Cardiac fibroblast (primary cell): ENCODE data around the gene PTPRN2.
A peak's percentile ranks its signal among the peaks of the same experiment; 100 is the strongest.

Experiments
- DNase-seq, 2 donors: peaks; one replicate each; pipeline versions ENCODE4 v3.0.0 to v3.0.0-alpha.2; 2010; ENCODE audit warnings: low read depth in 2 of 2
- H3K4me3 ChIP-seq, 2 donors: replicated peaks in 1 of 2; 1 replicate in 1 of 2; 2 replicates in 1 of 2; pipeline ENCODE4 v1.5.1; 2011; ENCODE audit warnings: low read depth in 2 of 2, low read length in 2 of 2, mild to moderate bottlenecking in 2 of 2, moderate library complexity in 1 of 2
- TF ChIP-seq, protein P1 (sequence below): IDR thresholded peaks from one replicate; pipeline ENCODE4 v1.5.1; 2011; ENCODE audit warnings: low read depth, mild to moderate bottlenecking, low read length, inconsistent platforms

Gene PTPRN2

GRCh38 chr7:158499082-158499455 is 88.6 kb downstream of the PTPRN2 start:
- no peak for DNase-seq
- no peak overlapping the region for H3K4me3 ChIP-seq
- TF ChIP-seq, protein P1, sequence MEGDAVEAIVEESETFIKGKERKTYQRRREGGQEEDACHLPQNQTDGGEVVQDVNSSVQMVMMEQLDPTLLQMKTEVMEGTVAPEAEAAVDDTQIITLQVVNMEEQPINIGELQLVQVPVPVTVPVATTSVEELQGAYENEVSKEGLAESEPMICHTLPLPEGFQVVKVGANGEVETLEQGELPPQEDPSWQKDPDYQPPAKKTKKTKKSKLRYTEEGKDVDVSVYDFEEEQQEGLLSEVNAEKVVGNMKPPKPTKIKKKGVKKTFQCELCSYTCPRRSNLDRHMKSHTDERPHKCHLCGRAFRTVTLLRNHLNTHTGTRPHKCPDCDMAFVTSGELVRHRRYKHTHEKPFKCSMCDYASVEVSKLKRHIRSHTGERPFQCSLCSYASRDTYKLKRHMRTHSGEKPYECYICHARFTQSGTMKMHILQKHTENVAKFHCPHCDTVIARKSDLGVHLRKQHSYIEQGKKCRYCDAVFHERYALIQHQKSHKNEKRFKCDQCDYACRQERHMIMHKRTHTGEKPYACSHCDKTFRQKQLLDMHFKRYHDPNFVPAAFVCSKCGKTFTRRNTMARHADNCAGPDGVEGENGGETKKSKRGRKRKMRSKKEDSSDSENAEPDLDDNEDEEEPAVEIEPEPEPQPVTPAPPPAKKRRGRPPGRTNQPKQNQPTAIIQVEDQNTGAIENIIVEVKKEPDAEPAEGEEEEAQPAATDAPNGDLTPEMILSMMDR = no peak

- H3K4me3 ChIP-seq = no peak overlapping the region
- no peak for DNase-seq
- TF ChIP-seq, protein P1 = no peak
Observed at GRCh38 chr7:158498443-158499081, 89.1 kb downstream of the PTPRN2 start.

DNA sequence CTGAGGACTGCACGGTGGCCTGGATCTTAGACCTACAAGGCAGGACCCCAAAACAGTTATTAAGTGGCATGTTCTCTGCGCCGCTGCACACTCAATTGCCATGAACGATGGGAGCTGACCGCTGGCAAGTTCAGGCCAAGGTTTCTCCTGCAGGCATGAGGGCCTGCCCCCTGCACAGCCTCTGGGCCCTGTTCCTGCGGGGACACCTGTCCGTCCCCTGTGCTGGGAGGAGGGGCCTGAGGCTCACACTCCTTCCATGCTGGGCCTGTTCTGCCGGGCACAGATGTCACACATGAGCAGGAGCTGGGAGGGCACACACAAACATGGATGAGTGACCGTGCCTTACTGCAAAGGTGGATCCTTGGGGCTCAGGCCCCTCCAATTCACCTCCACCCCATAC is 90.0 kb downstream of the PTPRN2 start:
- H3K4me3 ChIP-seq = no peak overlapping the region
- no peak for DNase-seq
- TF ChIP-seq, protein P1 = no peak

DNA sequence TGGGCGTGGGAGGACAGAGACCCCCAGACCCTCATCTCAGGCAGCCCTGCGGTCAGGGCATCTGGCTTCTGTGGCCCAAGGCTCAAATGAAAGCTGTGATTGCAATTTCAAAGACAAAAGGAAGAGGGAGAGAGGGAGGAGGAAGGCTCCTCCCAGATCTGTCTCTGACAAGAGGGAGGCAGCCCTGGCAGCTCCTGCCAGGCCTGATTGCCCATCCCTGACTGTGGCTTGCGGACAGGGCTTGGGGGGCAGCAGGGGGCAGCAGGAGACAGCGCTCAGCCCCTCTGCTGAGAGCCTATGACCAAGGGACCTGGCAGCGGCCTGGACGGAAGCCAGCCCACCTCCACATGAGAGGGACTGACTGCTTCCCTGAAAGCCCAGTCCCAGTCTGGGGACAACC is 91.8 kb downstream of the PTPRN2 start:
- TF ChIP-seq, protein P1 = peak; percentile 5
- no peak overlapping the region for H3K4me3 ChIP-seq
- DNase-seq = peak; percentile 7 to 9

DNA sequence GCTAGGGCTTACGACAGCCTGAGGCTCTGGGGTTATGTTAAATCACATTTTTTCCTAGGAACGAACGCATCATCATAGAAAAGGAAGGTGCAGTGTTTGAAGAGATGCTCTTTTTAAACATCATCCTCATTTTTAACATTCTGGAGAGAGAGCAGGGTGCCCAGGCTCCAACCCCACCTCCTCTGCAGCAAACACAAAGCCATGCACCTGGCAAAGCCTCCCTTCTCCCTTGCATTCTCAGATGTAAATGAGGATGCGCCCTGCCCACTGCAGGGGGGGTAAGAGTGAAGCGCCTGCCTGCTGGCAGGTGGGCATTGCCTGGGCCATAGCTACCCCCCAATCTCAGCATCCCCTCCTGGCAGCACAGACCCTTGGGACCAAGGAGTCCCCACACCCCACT is 92.4 kb downstream of the PTPRN2 start:
- no peak for DNase-seq
- H3K4me3 ChIP-seq = no peak overlapping the region
- TF ChIP-seq, protein P1 = no peak

- no peak overlapping the region for H3K4me3 ChIP-seq
- no peak for DNase-seq
- TF ChIP-seq, protein P1 = no peak
Observed at GRCh38 chr7:158494643-158495042, 93.0 kb downstream of the PTPRN2 start.

DNA sequence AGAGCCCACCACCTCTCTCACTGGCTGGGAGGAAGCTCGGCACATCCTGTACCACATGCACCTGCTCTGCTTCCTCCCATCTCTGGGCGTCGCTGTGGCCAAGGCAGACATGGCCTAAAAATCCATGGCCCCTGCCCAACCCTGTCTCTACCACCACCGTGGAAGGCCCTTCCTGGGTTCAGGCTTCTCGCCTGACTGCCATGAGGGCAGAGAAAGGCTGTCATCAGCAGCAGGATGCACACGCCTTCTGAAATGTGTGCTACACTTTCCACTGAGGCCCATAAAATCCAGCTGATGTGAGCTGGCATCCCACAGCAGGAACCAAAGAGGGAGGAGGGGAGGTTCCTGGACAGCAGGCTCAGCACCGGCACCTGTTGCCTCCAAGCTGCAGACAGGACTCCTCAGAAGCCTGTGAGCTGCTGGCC is 93.4 kb downstream of the PTPRN2 start:
- no peak for DNase-seq
- no peak overlapping the region for H3K4me3 ChIP-seq
- TF ChIP-seq, protein P1 = no peak
